Endothelial cell of umbilical vein (primary cell): ENCODE measurements around the gene EFCAB3. TPM values are rescaled to one million over a fixed set of nuclear protein-coding genes. Genes with fewer than 3 reads are reported as not detected.
"Not testable (repeated sequence)": the region's sequence is repeated elsewhere in the genome, so short reads cannot be mapped to it uniquely, and the experiment has no call there.

Experiments used
- BruUV-seq: library from RNA; stranded (reverse); fragments of 400-500 nt; replicated peaks from 2 replicates; lab custom pipeline; 2021; lab: Mats Ljungman, UMichigan
- CTCF ChIA-PET: fragments of 300-600, 350-600 bp; sonication (Branson Sonifier 250); formaldehyde crosslinking; loops from one replicate; lab custom pipeline; 2021; ENCODE audit warnings: antibody characterized with exemption, inconsistent platforms; lab: Charles Lee
- POLR2A ChIA-PET: fragments of 300-600, 350-600 bp; sonication (Branson Sonifier 250); formaldehyde crosslinking; loops from one replicate; lab custom pipeline; 2021; ENCODE audit warnings: antibody characterized with exemption, inconsistent platforms; lab: Charles Lee
- DNase-seq: peaks from one replicate; pipeline ENCODE4 v3.0.0-alpha.2; 2011; ENCODE audit warnings: low read depth, low spot score
- FAIRE-seq: peaks from 2 replicates; lab custom pipeline; 2011; peaks lifted over from hg19 to GRCh38; lab: Jason Lieb, UNC
- H2AFZ ChIP-seq: 2 replicates; pipeline ENCODE4 v1.6.0; 2012; ENCODE audit warnings: low read depth, low read length, control low read depth, inconsistent platforms
- H3K27ac ChIP-seq: 2 replicates; pipeline ENCODE4 v1.5.1; 2011; ENCODE audit warnings: low read depth, mild to moderate bottlenecking, control low read depth, low read length, moderate library complexity; ENCODE audit not compliant: insufficient read depth
- H3K27me3 ChIP-seq, 2 experiments: 2 replicates each; pipeline versions ENCODE4 v1.6.0 to v1.6.1; 2011; ENCODE audit warnings: low read length in 2 of 2, mixed read lengths in 1 of 2; ENCODE audit not compliant: control insufficient read depth in 2 of 2, insufficient read depth in 2 of 2
- H3K36me3 ChIP-seq, 2 experiments: 2 replicates in 1 of 2; 3 replicates in 1 of 2; pipeline ENCODE4 v1.5.1; 2011; ENCODE audit warnings: low read length in 2 of 2, mild to moderate bottlenecking in 1 of 2, moderate library complexity in 1 of 2; ENCODE audit not compliant: control insufficient read depth in 2 of 2, insufficient read depth in 2 of 2; ENCODE audit errors: extremely low read depth in 1 of 2
- H3K4me1 ChIP-seq: 3 replicates; pipeline ENCODE4 v1.5.1; 2011; ENCODE audit warnings: mild to moderate bottlenecking, low read length; ENCODE audit not compliant: control insufficient read depth, insufficient read depth; ENCODE audit errors: extremely low read depth
- H3K4me2 ChIP-seq: 2 replicates; pipeline ENCODE4 v1.6.1; 2011; ENCODE audit warnings: low read length, control low read depth, mixed read lengths; ENCODE audit not compliant: insufficient read depth
- H3K4me3 ChIP-seq, 3 experiments: fragments of 200-600 bp in 1 of 3; sonication (generic), shearing (Covaris generic) in 1 of 3; replicated peaks in 1 of 3; 2 replicates each; pipeline ENCODE4 v1.5.1; 2011 to 2016; ENCODE audit warnings: control low read depth in 3 of 3, low read length in 3 of 3, mild to moderate bottlenecking in 2 of 3, inconsistent platforms in 1 of 3, low read depth in 1 of 3, moderate library complexity in 1 of 3; ENCODE audit not compliant: insufficient read depth in 1 of 3
- H3K79me2 ChIP-seq: 2 replicates; pipeline ENCODE4 v1.6.0; 2012; ENCODE audit warnings: low read length, inconsistent platforms; ENCODE audit not compliant: control insufficient read depth, insufficient read depth
- H3K9ac ChIP-seq: replicated peaks from 2 replicates; pipeline ENCODE3; 2011; ENCODE audit warnings: low read length, control low read depth; ENCODE audit not compliant: insufficient read depth; ENCODE audit errors: extremely low read depth
- H3K9me1 ChIP-seq: replicated peaks from 3 replicates; pipeline ENCODE4 v1.6.0; 2011; ENCODE audit warnings: mild to moderate bottlenecking, low read length; ENCODE audit not compliant: control insufficient read depth, insufficient read depth; ENCODE audit errors: extremely low read depth
- H3K9me3 ChIP-seq: replicated peaks from 2 replicates; pipeline ENCODE4 v1.5.1; 2012; ENCODE audit warnings: low read length, inconsistent platforms; ENCODE audit not compliant: control insufficient read depth, insufficient read depth
- H4K20me1 ChIP-seq: replicated peaks from 2 replicates; pipeline ENCODE3; 2011; ENCODE audit warnings: mild to moderate bottlenecking, low read length; ENCODE audit not compliant: control insufficient read depth, insufficient read depth; ENCODE audit errors: extremely low read depth
- EZH2 ChIP-seq: IDR thresholded peaks from 2 replicates; pipeline ENCODE4 v1.6.1; 2012; ENCODE audit warnings: borderline replicate concordance, low read depth, mild to moderate bottlenecking, moderate library complexity, low read length, inconsistent platforms; ENCODE audit not compliant: severe bottlenecking
- FOS ChIP-seq: IDR thresholded peaks from 2 replicates; pipeline ENCODE4 v1.6.1; 2011; ENCODE audit warnings: mild to moderate bottlenecking, low read length, moderate library complexity, borderline replicate concordance; ENCODE audit not compliant: insufficient read depth
- GATA2 ChIP-seq: IDR thresholded peaks from 2 replicates; pipeline ENCODE4 v1.7.0; 2011; ENCODE audit warnings: low read depth, mild to moderate bottlenecking, moderate library complexity, mixed read lengths, low read length; ENCODE audit not compliant: insufficient read length, insufficient read depth
- JUN ChIP-seq: IDR thresholded peaks from 2 replicates; pipeline ENCODE4 v1.6.1; 2011; ENCODE audit warnings: borderline replicate concordance, low read depth; ENCODE audit not compliant: insufficient read length, insufficient read depth
- MYC ChIP-seq: IDR thresholded peaks from one replicate; pipeline ENCODE4 v1.6.1; 2011; ENCODE audit warnings: mild to moderate bottlenecking, low read depth, low read length
- POLR2A ChIP-seq: IDR thresholded peaks from 2 replicates; pipeline ENCODE4 v1.6.1; 2012; ENCODE audit warnings: low read depth, mild to moderate bottlenecking, control low read depth, low read length
- POLR2AphosphoS5 ChIP-seq: IDR thresholded peaks from 2 replicates; pipeline ENCODE4 v1.6.1; 2012; ENCODE audit warnings: low read depth, mild to moderate bottlenecking, control low read depth, low read length, moderate library complexity; ENCODE audit not compliant: insufficient read depth
- dilution Hi-C: fragments of 300-500 bp; cut with MboI; formaldehyde crosslinking; loops from one replicate; pipeline ENCODE4 v1.15.0; 2019; ENCODE audit warnings: low sequenced_read_pairs; ENCODE audit not compliant: extremely low pct_ligation_motif_present
- intact Hi-C: fragments of 100-400 bp; cut with micrococcal nuclease; formaldehyde crosslinking; loops from one replicate; pipeline ENCODE4 v1.10.0; 2022
- polyA plus RNA-seq, 4 experiments: library from polyadenylated mRNA; depleted of rRNA in 3 of 4; stranded (reverse) in 3 of 4; unstranded in 1 of 4; fragments of >200 nt; gene quantifications; 2 replicates each; pipeline versions ENCODE4 v1.2.1 to v1.2.3, GENCODE V29; 2011 to 2012; ENCODE audit warnings: missing spikeins in 1 of 4
- total RNA-seq: library from RNA; stranded (reverse); gene quantifications from 2 replicates; pipeline ENCODE4 v1.2.3, GENCODE V29; 2021
- TF ChIP-seq, protein P1 (sequence below), 2 donors: IDR thresholded peaks; 1 replicate in 1 of 2; 2 replicates in 1 of 2; pipeline ENCODE4 v1.5.1; 2011; ENCODE audit warnings: low read length in 2 of 2, mild to moderate bottlenecking in 2 of 2, moderate library complexity in 2 of 2, control low read depth in 1 of 2, inconsistent platforms in 1 of 2, low read depth in 1 of 2; ENCODE audit not compliant: insufficient read depth in 1 of 2; ENCODE audit errors: extremely low read depth in 1 of 2
- TF ChIP-seq, protein P2 (sequence below): IDR thresholded peaks from 2 replicates; pipeline ENCODE4 v1.6.1; 2011; ENCODE audit not compliant: insufficient read depth, insufficient read length

The EFCAB3 gene
- total and polyA plus RNA-seq, 2 donors (not counting 3 experiments of a cell fraction or from before 2014, with no cell fraction given): not detected

DNA sequence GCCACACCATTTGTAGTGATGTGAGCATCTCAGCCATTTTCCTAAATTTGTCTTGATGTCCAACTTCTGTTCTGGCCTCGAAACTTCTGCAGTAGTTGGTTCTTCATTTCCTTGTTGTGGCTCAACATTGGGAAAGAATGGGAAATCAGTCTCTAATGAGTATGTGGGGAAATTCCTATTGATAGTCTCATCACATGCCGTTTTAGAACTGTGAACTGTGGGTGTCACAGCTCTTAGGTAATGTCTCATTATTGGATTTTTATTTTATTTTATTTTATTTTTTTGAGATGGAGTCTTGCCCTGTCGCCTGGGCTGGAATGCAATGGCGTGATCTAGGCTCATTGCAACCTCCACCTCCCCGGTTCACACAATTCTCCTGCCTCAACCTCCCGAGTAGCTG is 60.8 kb downstream of the EFCAB3 start:
- dilution Hi-C loops, H4K20me1 ChIP-seq, POLR2A ChIA-PET, FAIRE-seq, H3K27ac ChIP-seq, H3K9ac ChIP-seq, H3K4me2 ChIP-seq, H3K36me3 ChIP-seq, H3K27me3 ChIP-seq, intact Hi-C loops, H3K4me1 ChIP-seq, CTCF ChIA-PET, H3K79me2 ChIP-seq, BruUV-seq, H3K9me1 ChIP-seq, H3K9me3 ChIP-seq, H3K4me3 ChIP-seq, H2AFZ ChIP-seq, DNase-seq: not testable (repeated sequence)

DNA sequence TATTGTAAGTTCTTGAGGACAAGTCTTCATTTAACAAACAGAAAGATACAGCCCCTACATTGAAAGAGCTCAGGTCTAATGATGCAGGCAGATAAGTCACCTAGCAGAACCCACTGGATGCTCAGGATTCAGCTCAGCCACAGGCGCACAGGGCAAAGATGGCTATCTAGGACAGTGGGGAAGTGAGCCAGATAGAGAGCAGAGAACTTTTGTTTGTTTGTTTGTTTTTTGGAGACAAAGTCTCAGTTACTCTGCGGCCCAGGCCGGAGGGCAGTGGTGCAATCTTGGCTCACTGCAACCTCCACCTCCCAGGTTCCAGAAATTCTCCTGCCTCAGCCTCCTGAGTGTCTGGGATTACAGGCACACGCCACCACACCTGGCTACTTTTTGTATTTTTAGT is 63.7 kb downstream of the EFCAB3 start:
- TF ChIP-seq FOS (no peak), GATA2 (no peak), EZH2 (no peak), MYC (no peak), POLR2A (no peak), POLR2AphosphoS5 (no peak), JUN (no peak)
- TF ChIP-seq, protein P1, sequence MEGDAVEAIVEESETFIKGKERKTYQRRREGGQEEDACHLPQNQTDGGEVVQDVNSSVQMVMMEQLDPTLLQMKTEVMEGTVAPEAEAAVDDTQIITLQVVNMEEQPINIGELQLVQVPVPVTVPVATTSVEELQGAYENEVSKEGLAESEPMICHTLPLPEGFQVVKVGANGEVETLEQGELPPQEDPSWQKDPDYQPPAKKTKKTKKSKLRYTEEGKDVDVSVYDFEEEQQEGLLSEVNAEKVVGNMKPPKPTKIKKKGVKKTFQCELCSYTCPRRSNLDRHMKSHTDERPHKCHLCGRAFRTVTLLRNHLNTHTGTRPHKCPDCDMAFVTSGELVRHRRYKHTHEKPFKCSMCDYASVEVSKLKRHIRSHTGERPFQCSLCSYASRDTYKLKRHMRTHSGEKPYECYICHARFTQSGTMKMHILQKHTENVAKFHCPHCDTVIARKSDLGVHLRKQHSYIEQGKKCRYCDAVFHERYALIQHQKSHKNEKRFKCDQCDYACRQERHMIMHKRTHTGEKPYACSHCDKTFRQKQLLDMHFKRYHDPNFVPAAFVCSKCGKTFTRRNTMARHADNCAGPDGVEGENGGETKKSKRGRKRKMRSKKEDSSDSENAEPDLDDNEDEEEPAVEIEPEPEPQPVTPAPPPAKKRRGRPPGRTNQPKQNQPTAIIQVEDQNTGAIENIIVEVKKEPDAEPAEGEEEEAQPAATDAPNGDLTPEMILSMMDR (IDR thresholded peaks at IDR 0.05; ENCODE audit: extremely low read depth in 1 of 2, insufficient read depth in 1 of 2, low read depth in 1 of 2, low read length in 2 of 2): no peak
- TF ChIP-seq, protein P2, sequence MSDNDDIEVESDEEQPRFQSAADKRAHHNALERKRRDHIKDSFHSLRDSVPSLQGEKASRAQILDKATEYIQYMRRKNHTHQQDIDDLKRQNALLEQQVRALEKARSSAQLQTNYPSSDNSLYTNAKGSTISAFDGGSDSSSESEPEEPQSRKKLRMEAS: no peak
- Histone ChIP-seq H3K9ac (no peak overlapping the region), H3K9me3 (no peaks in the 10 kb centered on the region), H3K4me2 (no peak overlapping the region), H4K20me1 (no peaks in the 10 kb centered on the region), H3K4me3 (no peak overlapping the region), H3K9me1 (no peaks in the 10 kb centered on the region), H2AFZ (no peak overlapping the region), H3K36me3 (peaks cover 0 to 6% of the 10 kb centered on the region in 2 experiments), H3K27ac (no peak overlapping the region), H3K4me1 (no peaks in the 10 kb centered on the region), H3K79me2 (no peaks in the 10 kb centered on the region), H3K27me3 (no peaks in the 10 kb centered on the region)
- dilution Hi-C loops: no loop called here
- intact Hi-C loops: no loop called here
- no peak for FAIRE-seq
- CTCF ChIA-PET: no interaction called here
- no TSS peak for BruUV-seq
- POLR2A ChIA-PET: no interaction called here
- DNase-seq: no peak

DNA sequence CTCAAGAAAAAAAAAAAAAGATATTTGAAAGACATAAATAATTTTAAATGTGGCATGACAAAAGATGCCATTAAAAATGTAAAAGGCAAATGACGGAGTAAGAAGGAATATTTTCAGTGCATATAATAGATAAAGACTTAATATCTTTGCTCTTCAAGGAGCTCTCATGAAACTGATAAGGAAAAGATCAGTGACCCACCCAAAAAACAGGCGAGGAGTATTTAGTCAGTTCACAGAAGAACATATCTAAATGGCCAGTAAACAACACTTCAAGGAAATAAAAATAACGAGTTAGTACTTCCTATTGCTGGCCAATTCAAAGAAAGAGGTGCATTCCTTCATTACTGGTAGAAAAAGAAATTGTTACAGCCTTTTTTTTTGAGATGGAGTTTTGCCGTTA is 65.4 kb downstream of the EFCAB3 start:
- H3K4me1 ChIP-seq, CTCF ChIA-PET, H3K4me2 ChIP-seq, H3K9ac ChIP-seq, intact Hi-C loops, H3K27me3 ChIP-seq, H3K27ac ChIP-seq, H3K9me3 ChIP-seq, H4K20me1 ChIP-seq, H3K4me3 ChIP-seq, POLR2A ChIA-PET, dilution Hi-C loops, FAIRE-seq, H3K79me2 ChIP-seq, DNase-seq, BruUV-seq, H2AFZ ChIP-seq, H3K9me1 ChIP-seq, H3K36me3 ChIP-seq: not testable (repeated sequence)
